ENCODE measurements around the gene STAM2.
"Not testable (repeated sequence)": the region's sequence is repeated elsewhere in the genome, so short reads cannot be mapped to it uniquely, and the experiment has no call there.

The STAM2 gene

DNA sequence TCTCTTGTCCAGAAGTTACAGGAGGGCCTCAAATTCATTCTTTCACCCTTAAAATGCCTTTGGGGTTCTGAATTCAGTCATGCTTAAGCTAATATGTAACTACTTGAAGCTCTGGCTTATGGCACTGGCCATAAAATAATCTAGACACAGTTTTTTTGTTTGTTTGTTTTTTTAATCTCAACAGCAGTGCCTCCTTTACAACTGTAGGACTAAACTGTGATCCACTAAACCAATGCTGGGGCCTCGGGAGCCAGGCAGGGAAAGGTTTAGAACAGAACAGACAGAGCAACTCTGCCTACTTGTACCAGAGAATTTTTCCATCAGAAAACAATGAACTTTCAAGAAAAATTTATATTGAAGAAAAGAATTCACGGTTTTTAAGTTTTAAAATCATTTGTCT is 1.7 kb downstream of the STAM2 start:
- DNase-seq, result no peak

DNA sequence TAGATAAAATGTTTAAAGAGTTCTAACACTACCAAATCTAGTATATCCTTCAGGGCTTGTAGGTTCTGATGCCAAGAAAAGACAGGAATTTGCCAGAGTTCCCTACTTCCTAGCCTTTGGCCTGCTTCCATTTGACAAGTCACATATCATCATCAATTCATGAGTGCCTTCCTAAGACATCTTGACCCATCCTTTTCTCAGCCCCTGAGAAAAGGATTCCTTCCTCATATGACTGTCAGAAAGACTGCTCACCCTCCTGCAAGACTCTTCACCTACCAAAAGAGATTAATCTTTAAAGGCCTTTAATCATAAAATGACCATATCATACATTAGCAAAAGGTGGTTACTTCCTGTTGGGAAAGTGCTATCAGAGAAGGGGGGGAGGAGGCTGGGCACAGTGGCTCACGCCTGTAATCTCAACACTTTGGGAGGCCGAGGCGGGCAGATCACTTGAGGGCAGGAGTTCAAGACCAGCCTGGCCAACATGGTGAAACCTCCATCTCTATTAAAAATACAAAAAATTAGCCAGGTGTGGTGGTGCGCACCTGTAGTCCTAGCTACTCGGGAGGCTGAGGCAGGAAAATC is 3.3 kb downstream of the STAM2 start:
- not testable (repeated sequence) for DNase-seq

DNA sequence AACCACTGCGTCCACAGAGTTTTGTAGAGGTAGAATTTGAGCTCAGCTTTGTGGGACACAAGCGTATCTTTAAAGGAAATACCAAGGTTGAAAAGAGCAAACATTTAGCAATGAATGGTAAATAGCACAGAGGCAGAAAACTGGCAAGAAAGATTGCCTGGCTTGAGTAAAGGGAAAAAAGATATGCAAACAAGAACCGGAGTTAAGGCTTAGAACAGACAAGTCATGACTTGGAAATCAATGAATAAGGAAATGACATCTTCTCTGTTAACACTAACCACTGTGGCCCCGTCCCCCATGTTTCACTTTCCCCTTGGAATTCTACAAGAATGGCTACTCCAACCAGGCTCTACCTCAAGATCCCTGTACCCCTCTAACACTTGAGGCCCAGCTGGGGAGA is 3.8 kb downstream of the STAM2 start:
- DNase-seq, result no peak

DNA sequence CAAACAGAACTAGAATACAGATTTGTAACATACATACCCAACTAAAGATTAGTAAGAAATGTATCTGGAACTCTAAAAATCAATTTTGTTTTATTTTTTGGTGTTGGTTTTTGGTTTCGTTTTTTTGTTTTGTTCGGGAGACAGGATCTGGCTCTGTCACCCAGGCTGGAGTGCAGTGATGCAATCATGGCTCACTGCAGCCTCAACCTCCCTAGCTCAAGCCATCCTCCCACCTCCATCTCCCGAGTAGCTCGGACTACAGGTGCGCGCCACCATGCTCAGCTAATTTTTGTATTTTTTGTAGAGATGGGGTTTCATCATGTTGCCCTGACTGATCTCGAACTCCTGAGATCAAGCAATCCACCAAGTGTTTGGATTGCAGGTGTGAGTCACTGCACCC is 6.4 kb downstream of the STAM2 start:
- DNase-seq, result not testable (repeated sequence)

DNA sequence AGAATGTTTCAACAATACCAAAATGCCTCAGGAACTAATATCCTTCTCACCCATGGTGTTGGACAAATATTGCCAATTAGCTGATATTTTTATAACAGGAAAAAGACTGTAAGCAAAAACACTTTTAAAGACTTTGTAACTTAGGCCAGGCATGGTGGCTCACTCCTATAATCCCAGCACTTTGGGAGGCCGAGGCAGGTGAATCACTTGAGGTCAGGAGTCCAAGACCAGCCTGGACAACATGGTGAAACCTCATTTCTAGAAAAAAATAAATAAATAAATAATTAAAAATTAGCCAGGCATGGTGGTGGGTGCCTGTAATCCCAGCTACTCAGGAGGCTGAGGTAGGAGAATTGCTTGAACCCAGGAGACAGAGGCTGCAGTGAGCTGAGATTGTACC is 8.1 kb downstream of the STAM2 start:
- not testable (repeated sequence) for DNase-seq

DNA sequence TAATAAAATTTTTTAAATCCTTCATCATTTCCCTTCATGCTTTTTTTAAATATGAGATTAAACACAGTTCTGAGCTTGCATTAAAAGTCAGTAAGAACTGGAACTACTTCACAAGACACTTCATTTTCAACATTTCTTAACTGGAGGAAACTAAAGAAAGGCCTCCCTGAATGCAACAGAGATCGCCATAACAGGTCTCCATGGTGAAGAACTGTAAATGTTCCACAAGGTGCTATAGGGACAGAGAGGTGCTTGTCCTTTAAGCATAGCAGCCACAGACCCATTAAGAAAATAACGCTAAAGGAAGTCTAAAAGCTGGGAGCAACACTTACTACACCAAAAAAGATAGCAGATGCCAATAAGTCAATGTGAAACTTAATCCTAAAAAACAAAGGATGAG is 8.5 kb downstream of the STAM2 start:
- DNase-seq, result no peak

DNA sequence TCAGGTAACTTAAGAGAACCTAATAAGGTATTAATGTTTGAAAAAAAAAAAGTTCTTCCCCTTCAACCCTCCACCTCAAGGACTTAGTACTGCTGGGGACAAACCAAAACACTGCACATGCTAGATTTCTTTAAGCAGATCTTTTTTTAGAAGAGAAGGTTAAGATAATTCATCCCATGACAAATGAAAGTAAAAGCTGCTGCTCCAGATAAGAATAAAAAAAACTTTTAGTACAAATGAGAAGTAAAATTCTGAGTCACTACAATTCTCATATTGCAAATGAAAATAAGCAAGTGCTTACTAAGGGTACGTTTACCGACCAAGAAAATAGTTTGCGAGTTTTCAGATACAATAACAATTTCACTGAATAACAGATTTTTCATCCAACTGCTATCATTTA is 8.9 kb downstream of the STAM2 start:
- no peak for DNase-seq

DNA sequence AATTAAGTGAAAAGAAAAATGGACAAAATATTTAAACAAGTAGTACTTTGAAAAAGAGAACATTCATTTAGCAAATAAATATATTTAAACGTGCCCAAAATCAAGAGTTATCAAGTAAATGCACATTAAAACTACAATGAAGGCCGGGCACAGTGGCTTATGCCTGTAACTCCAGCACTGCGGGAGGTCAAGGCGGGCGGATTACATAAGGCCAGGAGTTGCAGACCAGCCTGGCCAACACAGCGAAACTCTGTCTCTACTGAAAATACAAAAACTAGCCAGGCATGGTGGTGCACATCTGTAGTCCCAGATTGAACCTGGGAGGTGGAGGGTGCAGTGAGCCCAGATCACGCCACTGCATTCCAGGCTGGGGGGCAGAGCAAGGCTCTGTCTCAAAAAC is 9.8 kb downstream of the STAM2 start:
- DNase-seq, result no peak

DNA sequence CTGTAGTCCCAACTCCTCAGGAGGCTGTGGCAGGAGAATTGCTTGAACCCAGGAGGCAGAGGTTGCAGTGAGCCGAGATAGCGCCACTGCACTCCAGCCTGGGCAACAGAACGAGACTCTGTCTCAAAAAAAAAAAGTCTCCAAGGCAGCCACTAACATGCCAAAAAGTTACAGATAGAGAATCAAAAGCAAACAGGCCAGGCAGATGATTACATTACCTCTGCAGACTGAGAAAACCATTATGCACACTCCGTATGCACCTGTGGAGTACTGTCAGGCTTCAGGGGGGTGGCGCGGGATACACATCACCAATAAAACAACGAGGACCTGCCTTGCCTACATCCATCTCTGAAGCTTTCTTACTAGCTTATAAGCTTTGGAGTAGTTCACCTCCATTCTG is 10.3 kb downstream of the STAM2 start:
- no peak for DNase-seq

DNA sequence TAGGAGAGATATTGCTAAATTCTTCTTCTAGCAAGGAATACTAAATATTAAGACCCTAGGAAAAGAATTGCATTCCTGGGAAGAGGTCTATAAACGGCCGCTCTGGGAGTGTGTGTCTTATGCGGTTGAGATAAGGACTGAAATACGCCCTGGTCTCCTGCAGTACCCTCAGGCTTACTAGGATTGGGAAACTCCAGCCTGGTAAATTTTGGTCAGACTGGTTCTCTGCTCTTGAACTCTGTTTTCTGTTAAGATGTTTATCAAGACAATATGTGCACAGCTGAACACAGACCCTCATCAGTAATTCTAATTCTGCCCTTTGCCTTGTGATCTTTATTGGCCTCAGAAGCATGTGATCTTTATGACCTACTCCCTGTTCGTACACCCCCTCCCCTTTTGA is 11.9 kb downstream of the STAM2 start:
- DNase-seq, result not testable (repeated sequence)

DNA sequence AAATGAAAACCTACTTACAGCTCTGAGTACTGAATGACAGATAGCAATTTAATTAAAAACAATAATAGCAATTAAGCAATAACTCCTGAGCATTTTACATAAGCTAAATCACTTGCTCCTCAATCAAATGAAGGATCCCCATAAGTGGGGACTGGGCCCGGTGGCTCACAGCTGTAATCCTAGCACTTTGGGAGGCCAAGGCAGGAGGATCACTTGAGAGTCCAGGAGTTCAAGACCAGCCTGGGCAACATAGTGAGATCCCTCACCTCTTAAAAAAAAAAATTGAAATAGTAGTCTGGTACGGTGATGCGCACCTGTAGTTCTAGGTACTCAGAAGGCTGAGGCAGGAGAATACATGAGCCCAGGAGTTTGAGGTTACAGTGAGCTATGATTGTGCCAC is 13.4 kb downstream of the STAM2 start:
- no peak for DNase-seq

DNA sequence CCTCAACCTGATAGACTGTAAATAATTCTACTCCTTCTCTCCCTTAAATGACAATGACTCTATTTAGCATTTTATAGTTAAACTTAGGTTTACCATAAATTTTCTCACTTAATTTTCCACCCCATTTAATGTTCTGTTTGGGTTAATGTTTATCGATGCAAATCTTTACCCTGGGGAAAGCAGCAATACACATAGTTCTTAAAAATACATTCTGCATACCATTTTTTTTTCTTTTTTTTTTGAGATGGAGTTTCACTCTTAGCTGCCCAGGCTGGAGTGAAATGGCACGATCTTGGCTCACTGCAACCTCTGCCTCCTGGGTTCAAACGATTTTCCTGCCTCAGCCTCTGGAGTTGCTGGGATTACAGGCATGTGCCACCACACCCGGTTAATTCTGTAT is 14.0 kb downstream of the STAM2 start:
- no peak for DNase-seq

DNA sequence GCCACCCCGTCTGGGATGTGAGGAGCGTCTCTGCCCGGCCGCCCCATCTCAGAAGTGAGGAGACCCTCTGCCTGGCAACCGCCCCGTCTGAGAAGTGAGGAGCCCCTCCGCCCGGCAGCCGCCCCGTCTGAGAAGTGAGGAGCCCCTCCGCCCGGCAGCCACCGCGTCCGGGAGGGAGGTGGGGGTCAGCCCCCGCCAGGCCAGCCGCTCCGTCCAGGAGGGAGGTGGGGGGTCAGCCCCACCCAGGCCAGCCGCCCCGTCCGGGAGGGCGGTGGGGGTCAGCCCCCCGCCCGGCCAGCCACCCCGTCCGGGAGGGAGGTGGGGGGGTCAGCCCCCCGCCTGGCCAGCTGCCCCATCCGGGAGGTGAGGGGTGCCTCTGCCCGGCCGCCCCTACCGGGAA is 15.2 kb downstream of the STAM2 start:
- DNase-seq, result not testable (repeated sequence)

DNA sequence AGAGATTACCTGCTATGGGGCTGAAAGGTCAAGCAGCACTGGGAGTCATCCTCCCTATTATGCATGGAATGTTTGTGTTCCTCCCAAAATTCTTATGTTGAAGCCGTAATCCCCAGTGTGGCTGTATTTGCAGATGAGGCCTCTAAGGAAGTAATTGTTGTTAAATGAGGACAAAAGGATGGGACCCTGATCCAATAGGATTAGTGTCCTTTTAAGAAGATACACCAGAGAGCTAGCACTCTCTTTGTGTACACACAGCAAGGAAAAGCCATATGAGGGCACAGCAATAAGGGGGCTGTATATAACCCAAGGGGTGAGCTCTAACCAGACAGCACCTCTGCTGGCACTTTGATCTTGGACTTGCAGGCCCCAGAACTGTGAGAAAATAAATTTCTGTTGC is 18.3 kb downstream of the STAM2 start:
- no peak for DNase-seq

DNA sequence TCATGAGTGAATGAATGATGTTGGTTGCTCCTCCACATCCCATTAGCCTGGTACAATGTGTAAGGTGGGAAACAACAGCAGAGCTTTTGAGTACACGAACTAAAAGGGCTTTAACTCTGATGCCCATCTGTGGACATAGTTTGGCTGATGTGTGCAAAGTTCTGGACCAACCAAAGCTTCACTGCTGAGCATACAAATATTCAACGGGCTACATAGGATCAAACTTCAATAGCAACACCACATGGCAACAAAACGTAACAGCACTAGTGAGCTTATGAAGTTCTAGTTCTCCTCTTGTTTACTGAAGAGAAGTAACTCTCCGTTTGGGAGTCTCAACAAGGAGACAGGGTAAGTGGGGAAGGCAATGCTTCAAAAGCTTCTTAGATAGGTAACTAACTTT is 20.4 kb downstream of the STAM2 start:
- DNase-seq, result no peak

DNA sequence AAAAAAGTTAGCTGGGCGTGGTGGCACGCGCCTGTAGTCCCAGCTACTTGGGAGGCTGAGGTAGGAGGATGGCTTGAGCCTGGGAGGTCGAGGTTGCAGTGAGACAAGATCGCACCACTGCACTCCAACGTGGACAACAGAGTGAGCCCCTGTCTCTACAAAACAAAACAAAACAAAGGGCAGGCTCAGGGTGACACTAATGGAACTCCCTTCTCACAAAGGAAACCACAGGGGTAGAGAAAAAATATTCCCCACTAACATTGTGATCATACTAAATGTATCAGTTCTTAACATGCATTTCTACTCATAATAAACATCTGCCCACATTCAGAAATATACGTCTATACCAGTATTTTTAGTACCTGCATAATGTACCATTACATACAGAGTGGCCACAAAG is 21.1 kb downstream of the STAM2 start:
- DNase-seq, result no peak

DNA sequence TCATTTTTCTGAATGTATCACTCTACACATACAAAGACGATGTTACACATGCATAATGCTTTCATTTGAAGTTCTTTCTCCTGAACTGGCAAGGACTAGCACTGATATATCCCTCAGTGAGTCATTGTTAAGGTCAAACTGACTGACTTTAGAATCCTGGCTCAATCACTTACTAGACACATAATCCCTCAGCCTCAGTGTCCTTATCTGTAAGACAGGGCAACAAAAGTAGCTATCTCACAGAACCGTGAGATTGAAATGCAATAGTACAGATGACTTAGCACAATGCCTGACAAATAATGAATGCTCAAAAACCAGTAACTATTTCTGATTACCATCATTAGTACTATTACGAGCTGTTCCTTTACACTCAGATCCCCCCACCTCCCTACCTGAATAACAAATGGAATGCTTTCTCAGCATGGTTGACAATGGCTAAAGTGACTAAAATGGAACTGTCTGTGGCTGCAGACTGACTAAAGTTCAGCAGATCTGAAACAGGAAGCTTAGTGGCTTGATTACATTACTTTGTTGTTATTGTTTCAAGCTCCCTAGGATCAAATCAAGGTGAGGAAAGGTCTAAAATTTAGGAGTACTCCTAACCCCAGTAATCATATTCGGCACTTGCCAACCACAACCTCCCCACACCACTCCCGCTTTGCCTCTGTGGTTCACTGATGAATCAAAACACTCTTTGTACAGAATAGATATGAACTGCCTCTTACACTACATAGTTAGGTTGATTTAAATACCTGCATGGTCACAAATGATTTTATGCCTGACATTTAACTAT is 40.9 kb downstream of the STAM2 start:
- no peak for DNase-seq

DNA sequence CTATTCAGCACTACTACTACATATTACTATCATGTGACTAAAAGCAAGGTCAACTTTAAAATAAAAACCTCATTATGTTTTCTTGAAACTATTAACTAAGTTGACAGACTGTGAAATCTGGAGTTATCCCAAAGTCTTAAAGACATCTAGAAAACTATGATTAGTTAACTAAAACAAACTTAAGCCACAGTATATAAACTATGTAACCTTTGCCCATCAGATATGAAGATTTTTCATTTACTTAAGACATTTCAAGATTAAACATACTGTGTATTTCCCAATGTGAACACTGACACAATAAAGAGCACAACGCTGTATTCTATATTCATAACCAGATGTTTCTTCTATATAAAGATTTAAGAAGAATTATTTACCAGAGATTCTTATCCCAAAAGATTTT is 43.3 kb downstream of the STAM2 start:
- no peak for DNase-seq

DNA sequence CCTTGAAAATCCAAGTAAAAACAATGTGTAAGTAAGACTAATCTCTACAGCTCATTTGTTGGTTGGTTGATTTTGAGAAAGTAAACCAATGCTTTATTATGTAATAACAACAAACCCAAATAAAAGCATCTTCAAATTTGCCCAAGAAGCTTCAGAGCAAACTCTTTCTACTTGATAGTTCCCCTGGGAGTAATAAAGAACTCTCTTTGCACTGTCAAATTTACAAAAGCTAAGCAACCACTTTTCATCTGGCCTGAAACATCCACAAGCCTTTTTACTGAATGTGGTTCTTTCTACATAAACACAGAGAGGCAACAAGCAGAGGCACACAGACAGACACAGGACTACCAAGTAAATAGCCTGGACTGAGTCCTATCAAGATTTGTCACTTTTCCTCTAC is 47.9 kb downstream of the STAM2 start:
- no peak for DNase-seq

DNA sequence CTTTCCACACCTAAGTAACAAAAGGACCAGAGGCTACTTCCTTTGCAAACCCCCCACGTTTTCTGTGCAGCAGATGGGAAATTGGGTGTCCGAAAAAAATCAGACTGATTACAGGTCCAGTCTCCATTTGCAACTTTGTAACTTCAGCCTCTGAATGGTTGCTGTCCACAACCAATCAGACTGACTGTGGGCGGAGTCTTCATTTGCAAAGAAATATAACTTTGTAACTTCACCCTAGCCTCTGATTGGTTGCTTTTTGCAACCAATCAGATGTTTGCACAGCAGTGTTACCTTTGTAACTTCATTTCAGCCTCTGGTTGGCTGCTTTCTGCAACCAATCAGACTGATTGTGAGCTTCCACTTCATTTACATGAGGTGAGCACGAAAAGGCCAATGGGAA is 48.9 kb downstream of the STAM2 start:
- DNase-seq, result no peak

DNA sequence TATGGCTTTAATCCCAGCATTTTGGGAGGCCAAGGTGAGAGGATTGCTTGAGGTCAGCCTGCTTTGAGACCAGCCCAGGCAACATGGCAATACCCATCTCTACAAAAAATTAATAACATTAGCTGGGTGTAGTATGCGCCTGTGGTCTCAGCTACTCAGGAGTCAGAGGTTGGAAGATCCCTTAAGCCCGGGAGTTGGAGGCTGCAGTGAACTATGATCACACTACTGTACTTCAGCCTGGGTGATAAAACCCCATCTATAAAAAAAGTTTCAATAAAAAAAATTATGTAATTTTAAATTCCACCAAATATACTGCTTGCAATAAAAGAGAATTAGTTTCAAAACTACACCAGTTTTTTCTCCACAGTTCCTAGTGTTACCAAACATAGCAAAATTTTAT is 53.4 kb downstream of the STAM2 start:
- DNase-seq, result no peak

DNA sequence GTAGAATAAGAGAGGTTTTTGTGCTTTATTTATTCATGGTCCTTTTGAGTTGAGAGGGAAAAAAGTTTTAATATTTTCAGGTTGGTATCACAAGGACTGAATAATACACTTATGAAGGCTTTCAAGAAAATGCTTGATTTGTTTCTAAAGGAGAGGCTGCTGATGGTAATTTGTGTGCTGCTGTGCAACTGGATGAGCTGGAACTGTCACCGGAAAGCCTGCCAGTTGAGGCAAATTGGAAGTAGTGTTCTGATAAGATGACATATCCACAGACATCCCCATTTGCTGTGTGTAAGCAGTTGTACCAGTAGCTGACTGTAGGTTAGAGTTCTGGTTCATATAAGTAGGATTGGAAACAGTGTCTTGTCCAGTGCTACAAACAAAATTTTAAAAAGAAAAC is 55.1 kb downstream of the STAM2 start:
- no peak for DNase-seq

DNA sequence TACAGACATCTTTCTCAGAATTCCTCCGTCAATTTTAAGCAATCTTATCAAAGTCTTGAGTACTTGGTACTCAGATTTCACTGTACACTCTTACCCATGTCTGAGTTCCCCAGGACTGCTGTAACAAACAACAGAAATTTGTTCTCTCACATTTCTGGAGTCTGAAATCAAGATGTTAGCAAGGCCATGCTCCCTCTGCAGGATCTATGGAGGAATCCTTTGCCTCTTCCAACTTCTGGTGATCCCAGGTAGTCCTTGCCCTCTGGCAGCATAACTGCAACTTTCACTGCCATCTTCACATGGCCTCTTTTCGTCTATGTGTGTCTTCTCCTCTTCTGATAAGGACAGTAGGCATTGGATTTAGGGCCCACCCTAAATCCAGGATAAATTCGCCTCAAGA is 59.6 kb downstream of the STAM2 start:
- DNase-seq, result no peak

DNA sequence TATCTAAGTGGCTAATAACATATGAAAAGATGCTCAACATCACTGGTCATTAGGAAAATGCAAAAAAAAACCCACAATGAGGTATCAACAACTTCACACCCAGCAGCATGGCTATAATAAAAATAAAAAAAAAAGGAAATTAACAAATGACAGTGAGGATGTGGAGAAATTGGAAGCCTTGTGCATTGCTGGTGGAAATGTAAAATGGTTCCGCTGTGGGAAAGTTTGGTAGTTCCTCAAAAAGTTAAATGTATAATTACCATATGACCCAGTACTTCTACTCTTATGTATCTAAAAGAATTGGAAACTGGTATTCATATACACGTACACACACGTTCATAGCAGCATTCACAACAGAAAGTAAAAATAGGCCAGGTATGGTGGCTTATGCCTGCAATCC is 61.2 kb downstream of the STAM2 start:
- no peak for DNase-seq

Measured in hypothalamus (tissue), 51 donors.